RPMI7951 (cell line): ENCODE measurements around the gene RWDD1. TPM values are rescaled to one million over a fixed set of nuclear protein-coding genes. Genes with fewer than 3 reads are reported as not detected.
A peak's percentile ranks its signal among the peaks of the same experiment; 100 is the strongest.

ENCODE experiments used
- DNase-seq: peaks from one replicate; pipeline ENCODE4 v3.0.0-alpha.2; 2012; ENCODE audit warnings: low read depth
- total RNA-seq: library from RNA; depleted of rRNA; stranded (reverse); fragments of >200 nt; shearing (Covaris generic); gene quantifications from 2 replicates; pipeline ENCODE4 v1.2.3, GENCODE V29; 2014; rRNA removed

RWDD1 gene
- total RNA-seq, 1 experiment from 2014 or later: 54.5 TPM

DNA sequence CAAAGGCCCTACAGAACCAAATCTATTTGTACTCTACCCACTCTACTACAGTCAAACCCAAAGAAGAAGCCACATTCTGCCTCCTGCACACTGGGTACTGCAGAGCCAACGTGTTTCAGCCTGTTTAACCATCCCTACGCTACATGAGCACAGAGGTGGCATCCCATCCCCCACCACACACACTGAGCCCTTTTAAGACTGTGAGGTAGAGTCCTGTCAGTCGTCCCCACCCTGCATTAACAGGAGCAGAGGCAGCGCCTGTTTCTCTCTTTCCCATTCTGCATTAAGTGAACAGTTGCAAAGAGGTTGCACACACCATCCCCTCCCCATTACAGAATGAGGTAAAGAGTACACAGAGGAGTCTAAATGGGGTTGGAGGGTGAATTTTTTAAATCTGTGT, 39.8 kb downstream of the RWDD1 start:
- no peak for DNase-seq

DNA sequence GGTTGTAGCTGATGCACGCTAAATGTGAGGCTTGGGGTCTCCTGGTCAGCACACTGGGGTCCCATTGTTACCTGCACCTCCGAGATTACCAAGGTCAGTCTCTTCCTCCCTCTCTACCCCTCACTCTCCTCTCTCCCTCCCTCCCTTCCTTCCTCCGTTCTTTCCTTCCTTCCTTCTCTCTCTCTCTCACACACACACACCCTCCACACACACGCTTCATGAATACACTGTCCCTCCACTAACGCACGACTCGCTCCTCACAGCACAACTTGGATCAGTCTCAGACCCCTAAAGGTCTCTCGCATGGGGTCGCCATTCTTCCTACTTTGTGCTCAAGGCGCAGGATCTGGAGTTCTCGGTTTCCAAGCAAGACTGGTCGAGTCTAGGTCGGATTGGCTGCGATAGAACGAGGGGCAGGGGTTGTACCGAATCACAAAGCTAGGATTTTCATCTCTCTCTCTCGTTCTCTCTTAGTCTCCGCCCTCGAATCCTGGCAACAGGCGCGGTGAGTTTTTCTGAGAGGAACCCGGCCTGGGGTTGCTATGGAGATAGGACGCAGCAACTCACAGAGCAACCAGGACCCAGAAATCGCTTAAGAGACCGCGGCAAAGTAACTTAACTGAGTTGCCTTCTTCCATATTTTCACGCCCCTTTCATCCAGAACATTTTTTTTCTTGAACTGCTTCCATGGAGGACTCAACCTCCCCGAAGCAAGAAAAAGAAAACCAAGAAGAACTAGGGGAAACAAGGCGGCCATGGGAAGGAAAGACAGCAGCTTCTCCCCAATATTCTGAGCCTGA, 44.8 kb downstream of the RWDD1 start, which contains the start of gene RSPH4A:
TSS of gene RSPH4A (plus strand) at position 543 of the 800 bp plus-strand sequence. CDS start at position 688, 145 bp downstream.
- peak; percentile 96 for DNase-seq

DNA sequence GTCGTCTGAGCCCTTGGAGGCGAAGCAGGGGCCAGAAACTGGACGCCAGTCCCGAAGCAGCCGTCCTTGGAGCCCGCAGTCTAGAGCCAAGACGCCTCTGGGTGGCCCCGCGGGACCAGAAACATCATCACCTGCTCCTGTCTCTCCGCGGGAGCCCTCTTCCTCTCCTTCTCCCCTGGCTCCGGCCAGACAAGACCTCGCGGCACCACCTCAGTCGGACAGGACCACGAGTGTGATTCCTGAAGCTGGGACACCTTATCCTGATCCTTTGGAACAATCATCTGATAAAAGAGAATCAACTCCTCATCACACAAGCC, 45.4 kb downstream of the RWDD1 start:
- no peak for DNase-seq

DNA sequence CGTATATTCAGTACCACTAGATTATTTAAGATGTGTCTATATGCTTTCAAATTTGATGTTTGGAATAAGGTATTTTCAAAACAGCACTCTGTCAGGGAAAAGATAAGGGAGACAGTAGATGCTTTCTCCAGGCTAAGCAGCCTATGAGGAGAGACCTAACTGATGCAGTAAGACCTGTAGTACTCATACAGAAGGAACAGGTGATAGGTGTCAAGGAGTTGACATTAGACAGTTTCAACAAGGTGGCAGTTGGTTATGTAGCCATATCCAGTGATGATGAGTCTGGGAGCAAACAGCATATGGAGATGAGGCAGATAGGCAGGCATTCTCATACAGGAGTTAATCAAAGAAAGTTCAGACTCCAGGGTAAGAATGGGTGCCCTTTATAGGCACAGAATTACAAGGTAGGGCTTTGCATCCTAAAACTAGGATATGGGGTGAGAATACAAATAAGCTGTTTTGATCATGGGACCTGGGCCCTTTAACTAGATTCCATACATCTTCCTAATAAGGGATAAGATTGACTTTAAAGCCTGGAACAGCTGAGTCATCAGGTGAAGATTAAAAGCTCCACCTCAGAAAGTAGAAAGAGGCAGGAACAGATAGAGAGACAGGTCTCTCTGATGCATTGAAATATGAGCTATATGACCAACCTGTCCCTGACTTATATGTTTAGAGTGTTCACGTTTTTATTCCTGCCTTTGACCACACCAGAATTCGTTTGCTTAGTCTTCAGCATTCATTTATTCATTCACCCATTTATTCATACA, 52.9 kb downstream of the RWDD1 start:
- DNase-seq: no peak

DNA sequence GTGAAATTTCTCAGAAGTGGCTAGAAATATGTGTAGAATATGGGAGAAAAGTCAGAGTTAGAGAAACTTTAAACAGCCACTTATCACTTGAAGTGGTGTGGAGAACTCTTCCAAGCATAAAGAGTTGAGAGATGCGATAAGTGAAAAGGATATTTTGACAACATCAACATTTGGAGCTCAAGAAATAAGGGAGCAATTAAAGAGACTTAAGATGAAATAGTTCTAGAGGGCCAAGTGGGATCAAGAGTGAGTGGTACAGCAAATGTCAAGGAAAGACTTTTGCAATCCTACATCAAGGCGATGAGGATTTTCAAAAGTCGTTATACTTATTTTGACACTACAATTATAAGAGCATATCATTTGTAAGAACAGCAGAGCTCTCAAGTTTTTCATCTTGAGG, 54.6 kb downstream of the RWDD1 start:
- no peak for DNase-seq

DNA sequence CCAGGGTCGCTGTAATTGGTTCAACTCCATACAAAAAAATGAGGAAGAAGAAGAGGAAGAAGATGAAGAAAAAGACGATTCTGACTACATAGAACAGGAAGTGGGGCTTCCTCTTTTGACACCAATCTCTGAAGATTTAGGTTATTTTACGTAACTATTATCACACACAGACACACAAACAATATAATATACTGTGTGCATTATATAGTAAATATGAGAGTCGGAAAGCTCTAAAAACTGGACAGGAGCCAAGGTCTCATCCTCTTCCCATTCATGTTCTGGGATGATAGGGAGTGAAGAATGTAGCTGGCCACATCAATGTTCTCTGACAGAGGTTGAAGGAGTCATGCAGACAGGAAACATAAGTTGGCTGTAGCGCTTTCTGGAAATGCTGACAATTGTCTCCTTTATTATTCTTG, 58.3 kb downstream of the RWDD1 start:
- DNase-seq: peak; percentile 2

DNA sequence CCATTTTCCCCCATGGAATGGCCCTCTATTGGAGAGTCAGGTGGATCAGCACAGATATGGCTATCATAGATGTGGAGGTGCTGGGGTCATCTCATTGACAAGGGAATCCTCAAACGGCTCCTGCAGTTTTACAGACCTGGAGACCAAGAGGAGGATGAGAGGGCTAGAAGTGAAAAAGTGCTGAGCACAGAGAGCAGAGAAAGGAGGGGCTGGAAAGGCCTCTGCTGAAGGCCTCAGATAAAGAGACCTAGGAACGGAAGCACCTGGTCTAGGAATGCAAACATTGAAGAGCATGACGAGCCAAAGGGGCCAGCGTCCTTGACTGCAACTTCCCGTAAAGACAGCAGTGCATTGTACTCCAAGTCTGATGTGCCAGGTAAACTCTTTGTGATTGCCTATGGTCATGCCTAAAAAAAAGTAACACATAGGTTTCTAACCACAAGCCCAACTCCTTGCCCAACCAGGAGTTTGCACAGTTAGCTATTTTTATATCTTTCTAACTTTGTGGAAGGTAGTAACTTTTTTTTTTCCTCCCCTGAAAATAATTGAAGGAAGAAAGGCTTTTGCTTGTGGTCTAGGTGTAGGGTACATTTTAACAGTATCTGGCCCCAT, 60.2 kb downstream of the RWDD1 start:
- DNase-seq: no peak

DNA sequence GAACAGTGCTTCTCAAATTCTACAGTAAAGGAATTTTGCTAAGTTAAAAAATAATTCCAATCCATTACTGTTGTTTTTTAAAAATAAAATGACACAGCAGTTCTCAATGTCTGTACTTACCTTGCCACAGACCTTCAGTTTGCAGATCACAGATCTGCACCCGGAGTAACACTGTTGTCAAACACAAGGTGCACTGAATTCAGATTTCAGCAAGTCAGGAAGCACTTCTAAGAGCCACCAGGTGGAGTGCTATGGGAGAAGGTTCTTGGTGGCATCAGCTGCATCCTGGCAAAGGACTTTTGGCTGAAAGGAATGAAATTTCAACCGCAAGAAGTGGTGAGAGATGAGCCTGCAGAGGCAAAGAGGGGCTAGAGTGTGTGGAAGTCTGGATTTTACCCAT, 62.4 kb downstream of the RWDD1 start:
- peak; percentile 3 for DNase-seq

Other genes with a start within 250 kb of the RWDD1 start
- 64.9 and 69.7 TPM in 2 replicates for gene DSE, start 200.6 kb upstream of the RWDD1 start, total RNA-seq
- 9.6 and 19.8 TPM in 2 replicates for gene CALHM6, start 110.1 kb upstream of the RWDD1 start, total RNA-seq
- gene CALHM5, start 59.9 kb upstream of the RWDD1 start, total RNA-seq: 4.1 and 4.7 TPM in 2 replicates
- gene TRAPPC3L, start 25.8 kb upstream of the RWDD1 start, total RNA-seq: not detected in 2 replicates
- gene CALHM4, start 17.8 kb upstream of the RWDD1 start, total RNA-seq: not detected in 2 replicates
- not detected in 2 replicates for gene RSPH4A, start 45.0 kb downstream of the RWDD1 start, total RNA-seq
- gene ZUP1, start 97.3 kb downstream of the RWDD1 start, total RNA-seq: 14.8 and 18.7 TPM in 2 replicates
- gene KPNA5, start 109.7 kb downstream of the RWDD1 start, total RNA-seq: 7.2 and 8.1 TPM in 2 replicates
- not detected in 2 replicates for gene FAM162B, start 194.2 kb downstream of the RWDD1 start, total RNA-seq